Heart left ventricle (tissue), 13 donors: ENCODE measurements around the gene MGAT4B.

ENCODE experiments used
- CTCF ChIP-seq, 12 donors: fragments of 200-600 bp; sonication (generic) in 4 of 12; IDR thresholded peaks; one replicate each; pipeline versions ENCODE4 v1.5.0 to v1.8.0; 2018 to 2022; ENCODE audit warnings: antibody characterized with exemption in 12 of 12, mild to moderate bottlenecking in 5 of 12
- POLR2A ChIP-seq, 2 donors: fragments of 450-650 bp; IDR thresholded peaks; one replicate each; pipeline ENCODE4 v1.6.1; 2017; ENCODE audit warnings: antibody characterized with exemption in 2 of 2, mild to moderate bottlenecking in 2 of 2, moderate library complexity in 2 of 2
- donor health status: ischemic (EF 13 %, LVEDD 7.1; RV severe dilation, severe dysfunction).
- donor health status: DM: no; HTN: yes; CAD: no.
- donor health status: DM: no; HTN: no; CAD: no.
- donor health status: ischemic (EF 25% LVEDD 6.9; RV normal size, moderate dysfunction).
- donor health status: ischemic (EF 25% LVEDD 5.7; RV mildly dilated, moderate dysfunction).
- donor health status: ischemic (EF 35%, LVEDD 5.7; RV mildly dilated, moderate dysfunction).
- donor health status: nonischemic (EF 11% LVEDD 7.7; RV severe dilation, severe dysfunction).
- donor health status: DM: yes; HTN: yes; CAD: no.
- donor health status: PGD.
- donor health status: ischemic (EF 29% LVEDD 5.4; RV normal size, mild dysfunction).
- donor health status: nonischemic (EF 23%, LVEDD 6.1; RV moderate dilation, normal function).

- TF ChIP-seq POLR2A (IDR thresholded peaks at IDR 0.05) (no peak), CTCF (IDR thresholded peaks at IDR 0.05) (no peak)
Measured at GRCh38 chr5:179852993-179853547, 46.4 kb upstream of the MGAT4B start.
